ENCODE results near the gene ZNF684.
"Not testable (repeated sequence)": the region's sequence is repeated elsewhere in the genome, so short reads cannot be mapped to it uniquely, and the experiment has no call there.

ZNF684 gene

DNA sequence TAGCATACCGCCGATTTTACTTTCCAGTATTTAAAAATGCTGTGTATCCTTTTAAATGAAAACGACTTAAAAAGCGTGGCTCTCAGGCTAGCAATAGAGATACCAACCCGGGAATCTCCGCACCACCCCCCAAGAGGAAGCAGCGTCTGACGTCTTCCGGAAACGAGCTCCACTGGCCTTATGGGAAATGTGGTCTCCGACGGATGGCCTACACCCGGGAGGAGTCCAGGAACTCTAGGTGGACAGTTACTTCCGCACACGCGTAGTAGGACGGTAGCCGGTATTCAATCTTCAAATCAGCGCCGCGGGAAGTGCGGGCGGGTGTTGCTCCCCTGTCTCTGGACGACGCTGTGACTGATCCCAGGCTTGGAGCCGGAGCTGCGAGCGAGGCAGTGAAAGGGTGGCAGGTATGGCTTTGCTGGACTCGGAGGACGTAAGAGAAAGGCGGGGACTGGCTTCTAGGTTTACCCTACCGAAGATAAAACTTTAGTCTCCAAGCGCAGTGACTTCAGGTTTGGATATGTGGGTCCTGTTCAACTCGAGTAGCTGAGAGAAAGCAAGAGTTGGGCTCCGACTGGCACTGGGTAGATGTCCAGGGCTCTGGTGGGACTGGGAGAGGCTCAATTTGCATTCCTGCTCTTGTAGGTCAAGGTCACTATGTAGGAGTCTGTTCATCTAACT is at the start of gene ZNF684:
TSS of gene ZNF684 (plus strand) at position 257 of the 681 bp plus-strand sequence. CDS start 1,530 bp downstream, outside the sequence.
- peak; percentile 75 for DNase-seq

DNA sequence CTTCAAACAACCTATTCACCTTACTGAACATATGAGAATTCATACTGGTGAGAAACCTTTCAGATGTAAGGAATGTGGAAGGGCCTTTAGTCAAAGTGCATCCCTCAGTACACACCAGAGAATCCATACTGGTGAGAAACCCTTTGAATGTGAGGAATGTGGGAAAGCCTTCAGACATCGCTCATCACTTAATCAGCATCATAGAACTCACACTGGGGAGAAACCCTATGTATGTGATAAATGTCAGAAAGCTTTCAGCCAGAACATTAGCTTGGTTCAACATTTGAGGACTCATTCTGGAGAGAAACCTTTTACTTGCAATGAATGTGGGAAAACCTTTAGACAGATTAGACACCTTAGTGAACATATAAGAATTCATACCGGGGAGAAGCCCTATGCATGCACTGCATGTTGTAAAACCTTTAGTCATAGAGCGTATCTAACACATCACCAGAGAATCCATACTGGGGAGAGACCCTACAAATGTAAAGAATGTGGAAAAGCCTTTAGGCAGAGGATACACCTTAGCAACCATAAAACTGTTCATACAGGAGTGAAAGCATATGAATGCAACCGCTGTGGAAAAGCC is 36.0 kb upstream of the ZNF684 start:
- DNase-seq: no peak

GRCh38 chr1:40502651-40503050 is 28.8 kb upstream of the ZNF684 start:
- DNase-seq: not testable (repeated sequence)

- DNase-seq: no peak
These were observed 23.5 kb upstream of the ZNF684 start for GRCh38 chr1:40507973-40508372.

GRCh38 chr1:40508375-40509341 is 22.8 kb upstream of the ZNF684 start, which contains the start of gene EXO5:
EXO5 (plus strand) TSS chr1:40508767; CDS start chr1:40514545, 5,778 bp downstream.
- peak; percentile 82 for DNase-seq

GRCh38 chr1:40519517-40519916 is 11.9 kb upstream of the ZNF684 start:
- no peak for DNase-seq

GRCh38 chr1:40530735-40531380 is 579 bp upstream of the ZNF684 start:
- no peak for DNase-seq

- no peak for DNase-seq
These were observed 589 bp downstream of the ZNF684 start for GRCh38 chr1:40532062-40532389.

GRCh38 chr1:40532844-40533424 is 1.5 kb downstream of the ZNF684 start:
- no peak for DNase-seq

GRCh38 chr1:40534589-40534988 is 3.2 kb downstream of the ZNF684 start:
- no peak for DNase-seq

GRCh38 chr1:40535732-40536131 is 4.3 kb downstream of the ZNF684 start:
- no peak for DNase-seq

DNA sequence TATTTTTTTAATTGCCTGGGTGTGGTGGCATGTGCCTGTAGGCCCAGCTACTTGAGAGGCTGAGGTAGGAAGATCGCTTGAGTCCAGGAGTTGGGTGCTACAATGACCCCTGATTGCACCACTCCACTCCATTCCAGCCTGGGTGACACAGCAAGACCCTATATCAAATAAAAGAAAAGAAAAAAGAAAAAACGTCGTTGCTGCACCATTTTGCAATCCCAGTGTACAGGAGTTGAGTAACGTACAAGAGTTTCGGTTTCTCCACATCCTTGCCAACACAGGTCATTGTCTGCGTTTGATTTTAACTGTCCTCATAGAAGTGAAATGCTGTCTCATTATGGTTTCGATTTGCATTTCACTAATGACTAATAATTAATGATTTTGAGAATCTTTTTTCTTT is 7.9 kb downstream of the ZNF684 start:
- no peak for DNase-seq

- DNase-seq: no peak
These were observed 15.5 kb downstream of the ZNF684 start for GRCh38 chr1:40546957-40547356.

DNA sequence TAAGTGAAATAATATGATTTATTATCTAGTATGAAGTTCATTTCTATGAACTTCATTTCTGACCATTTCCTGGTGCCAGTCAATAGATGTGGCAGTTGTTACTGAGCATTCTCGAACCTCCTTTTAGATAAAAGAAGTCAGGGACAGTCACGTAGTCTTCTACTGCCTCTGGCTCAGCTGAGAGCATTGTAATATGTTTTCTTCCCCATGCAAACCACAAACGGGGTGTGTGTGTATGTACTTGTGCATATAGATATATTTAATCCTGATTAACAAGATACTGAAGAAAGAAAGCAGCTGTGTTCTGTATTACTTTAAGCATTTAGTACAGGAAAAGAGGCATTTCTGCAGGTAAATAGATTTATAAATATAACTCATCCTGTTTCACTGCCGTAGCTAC is 21.6 kb downstream of the ZNF684 start:
- DNase-seq: no peak

GRCh38 chr1:40554807-40555206 is 23.4 kb downstream of the ZNF684 start:
- not testable (repeated sequence) for DNase-seq

DNA sequence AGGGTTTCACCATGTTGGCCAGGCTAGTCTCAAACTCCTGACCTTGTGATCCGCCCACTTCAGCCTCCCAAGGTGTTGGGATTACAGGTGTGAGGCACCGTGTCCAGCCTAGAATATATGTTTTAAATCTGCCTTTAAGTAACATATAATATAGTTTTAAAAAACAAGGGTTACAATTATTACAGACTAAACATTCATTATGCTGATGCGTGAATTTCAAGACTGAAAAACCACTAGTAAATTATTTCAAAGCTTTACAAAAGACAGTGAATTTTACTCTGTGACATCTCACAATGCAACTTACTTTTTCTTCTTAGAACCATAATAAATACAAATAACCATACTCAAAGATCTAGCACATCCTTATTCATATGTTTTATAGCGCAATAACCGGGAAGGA is 24.7 kb downstream of the ZNF684 start:
- no peak for DNase-seq

GRCh38 chr1:40558241-40558640 is 26.8 kb downstream of the ZNF684 start:
- DNase-seq: not testable (repeated sequence)

- DNase-seq: no peak
These were observed 30.7 kb downstream of the ZNF684 start for GRCh38 chr1:40562185-40562584.

DNA sequence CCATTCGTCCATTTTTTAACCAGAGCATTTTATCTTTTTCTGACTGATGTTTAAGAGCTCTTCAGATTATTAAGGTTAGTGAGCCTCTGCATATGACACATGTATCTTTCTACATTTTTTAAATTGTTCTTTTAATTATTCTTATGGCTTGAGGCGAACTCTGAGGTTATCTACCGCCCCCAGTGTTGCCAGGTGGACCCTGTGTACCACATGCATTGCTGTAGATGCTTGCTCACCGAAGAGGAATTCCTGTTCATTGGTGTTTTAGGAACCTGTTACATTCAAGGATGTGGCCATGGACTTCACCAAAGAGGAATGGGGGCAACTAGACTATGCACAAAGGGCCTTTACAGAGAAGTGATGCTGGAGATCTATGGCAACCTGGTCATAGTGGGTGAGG is 31.8 kb downstream of the ZNF684 start:
- DNase-seq: no peak

GRCh38 chr1:40564506-40564905 is 33.1 kb downstream of the ZNF684 start:
- DNase-seq: no peak

- DNase-seq: no peak
These were observed 33.5 kb downstream of the ZNF684 start for GRCh38 chr1:40564913-40565312.

DNA sequence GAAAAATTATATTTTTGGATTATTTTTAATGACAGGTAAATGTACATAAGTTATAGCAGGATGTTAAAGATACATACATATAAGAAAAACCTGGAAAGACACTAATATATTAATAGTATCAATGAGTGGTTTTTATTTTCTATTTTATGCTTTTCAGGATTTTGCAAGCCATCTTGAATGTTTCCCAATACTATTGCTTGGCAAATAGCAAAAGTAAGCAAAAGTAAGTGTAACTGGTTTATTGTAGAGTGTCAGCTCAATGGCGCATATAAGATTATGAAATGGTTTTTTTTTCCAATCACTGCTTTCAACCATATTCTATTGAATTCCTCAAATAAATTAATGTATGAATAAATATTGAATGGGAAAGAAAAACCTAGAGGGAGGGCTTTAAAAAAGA is 36.4 kb downstream of the ZNF684 start:
- no peak for DNase-seq

- not testable (repeated sequence) for DNase-seq
These were observed 43.4 kb downstream of the ZNF684 start for GRCh38 chr1:40574805-40575204.
